Liver (tissue), 3 donors: Measurements from ENCODE around the gene KCNK2.

ENCODE experiments used
- CTCF ChIP-seq: fragments of 150-350 bp; IDR thresholded peaks from 2 replicates; pipeline ENCODE4 v1.5.1; 2017; ENCODE audit warnings: improper control_type of control experiment, low read depth, low read length; ENCODE audit not compliant: missing input control
- EGR1 ChIP-seq, 2 donors: IDR thresholded peaks; 2 replicates each; pipeline ENCODE4 v1.6.1; 2016 to 2018; ENCODE audit warnings: antibody characterized with exemption in 2 of 2, low read depth in 2 of 2
- GABPA ChIP-seq, 2 donors: IDR thresholded peaks in 1 of 2; conservative IDR thresholded peaks in 1 of 2; 2 replicates each; pipeline ENCODE4 v1.6.1; 2016; ENCODE audit warnings: antibody characterized with exemption in 2 of 2, mild to moderate bottlenecking in 1 of 2, moderate library complexity in 1 of 2
- JUND ChIP-seq, 2 donors: IDR thresholded peaks; 2 replicates each; pipeline ENCODE4 v1.6.1; 2016; ENCODE audit warnings: antibody characterized with exemption in 2 of 2
- MAX ChIP-seq: IDR thresholded peaks from 2 replicates; pipeline ENCODE4 v1.6.1; 2016; ENCODE audit warnings: antibody characterized with exemption
- NR2F2 ChIP-seq: IDR thresholded peaks from 2 replicates; pipeline ENCODE4 v1.6.1; 2016; ENCODE audit warnings: antibody characterized with exemption
- RAD21 ChIP-seq, 2 donors: IDR thresholded peaks; 2 replicates each; pipeline ENCODE4 v1.6.1; 2016; ENCODE audit warnings: antibody characterized with exemption in 2 of 2, mild to moderate bottlenecking in 2 of 2
- SP1 ChIP-seq: IDR thresholded peaks from 2 replicates; pipeline ENCODE4 v1.6.1; 2018; ENCODE audit warnings: antibody characterized with exemption, mild to moderate bottlenecking
- TAF1 ChIP-seq: conservative IDR thresholded peaks from 2 replicates; pipeline ENCODE4 v1.6.1; 2016; ENCODE audit warnings: antibody characterized with exemption, mild to moderate bottlenecking
- YY1 ChIP-seq: IDR thresholded peaks from 2 replicates; pipeline ENCODE4 v1.6.1; 2016; ENCODE audit warnings: antibody characterized with exemption, mild to moderate bottlenecking
- donor health status: healthy.
- donor health status: healthy.

- TF ChIP-seq CTCF (no peak), RAD21 (IDR thresholded peaks at IDR 0.05) (no peak), GABPA (IDR thresholded peaks at IDR 0.05 in 1 of 2, conservative IDR thresholded peaks at IDR 0.05 in 1 of 2) (no peak), SP1 (no peak), JUND (IDR thresholded peaks at IDR 0.05) (no peak), YY1 (no peak), EGR1 (IDR thresholded peaks at IDR 0.05; ENCODE audit: low read depth in 2 of 2) (no peak), TAF1 (no peak), MAX (no peak), NR2F2 (no peak)
These were observed 158.9 kb downstream of the KCNK2 start for GRCh38 chr1:215241451-215241850.
